ENCODE results near the gene EMP3. TPM values are rescaled to one million over a fixed set of nuclear protein-coding genes. Genes with fewer than 3 reads are reported as not detected.
A peak's percentile ranks its signal among the peaks of the same experiment; 100 is the strongest.

EMP3 gene
- total and polyA plus RNA-seq, 9 of the 15 experiments (the other 6 are each of a cell fraction or from before 2014, with no cell fraction given), result 123 to 386 (median 296) TPM

DNA sequence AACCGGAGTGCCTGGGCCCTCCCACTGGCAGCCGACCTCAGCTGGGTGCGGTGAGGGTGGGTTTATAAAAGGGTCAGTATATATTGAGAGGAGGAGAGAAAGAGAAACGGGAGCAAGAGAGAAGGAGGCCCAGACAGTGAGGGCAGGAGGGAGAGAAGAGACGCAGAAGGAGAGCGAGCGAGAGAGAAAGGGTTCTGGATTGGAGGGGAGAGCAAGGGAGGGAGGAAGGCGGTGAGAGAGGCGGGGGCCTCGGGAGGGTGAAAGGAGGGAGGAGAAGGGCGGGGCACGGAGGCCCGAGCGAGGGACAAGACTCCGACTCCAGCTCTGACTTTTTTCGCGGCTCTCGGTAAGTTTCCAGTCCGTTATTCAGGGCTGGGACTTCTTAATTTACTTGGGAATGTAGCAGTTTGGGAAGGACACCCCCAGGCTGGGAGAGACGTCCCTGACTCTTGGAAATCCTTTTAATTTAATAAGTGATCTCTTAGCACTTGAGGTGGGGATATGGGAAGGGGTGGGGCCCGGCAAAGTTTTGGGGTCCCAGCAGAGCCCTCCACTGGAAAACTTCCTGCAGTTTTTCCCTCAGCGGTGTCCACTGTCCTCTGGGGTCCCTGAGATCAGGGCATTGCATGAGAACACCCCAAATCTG, at the start of gene EMP3 (continued):
- TF ChIP-seq MTF1 (CRISPR knock-in tag; IDR thresholded peaks at IDR 0.05; ENCODE audit: borderline replicate concordance) (no peak), HDAC6 (IDR thresholded peaks at IDR 0.05; ENCODE audit: low read depth, low read length) (no peak), ETV1 (tag; conservative IDR thresholded peaks at IDR 0.05; ENCODE audit: low read depth) (no peak), ZNF140 (CRISPR knock-in tag; IDR thresholded peaks at IDR 0.05) (no peak), ZNF518B (CRISPR knock-in tag; IDR thresholded peaks at IDR 0.05) (no peak), ZNF41 (CRISPR knock-in tag; conservative IDR thresholded peaks at IDR 0.05) (no peak), ZNF318 (IDR thresholded peaks at IDR 0.05; ENCODE audit: borderline replicate concordance in 1 of 2, low read depth in 1 of 2) (peak in 1 of 2 experiments; percentile 69; a peak in 2 of 4 replicates), TAF9B (IDR thresholded peaks at IDR 0.05; ENCODE audit: partially characterized antibody) (peak; percentile 78), HDAC2 (IDR thresholded peaks at IDR 0.05) (peak; percentile 77), ZNF444 (CRISPR knock-in tag; IDR thresholded peaks at IDR 0.05) (no peak), PURB (CRISPR knock-in tag; IDR thresholded peaks at IDR 0.05; ENCODE audit: low read depth) (no peak), PHF21A (IDR thresholded peaks at IDR 0.05; ENCODE audit: borderline replicate concordance, low read depth) (peak; percentile 18; the same call in 1 of the 2 replicates), RFX1 (IDR thresholded peaks at IDR 0.05) (no peak)
- TF ChIP-seq, protein P1, sequence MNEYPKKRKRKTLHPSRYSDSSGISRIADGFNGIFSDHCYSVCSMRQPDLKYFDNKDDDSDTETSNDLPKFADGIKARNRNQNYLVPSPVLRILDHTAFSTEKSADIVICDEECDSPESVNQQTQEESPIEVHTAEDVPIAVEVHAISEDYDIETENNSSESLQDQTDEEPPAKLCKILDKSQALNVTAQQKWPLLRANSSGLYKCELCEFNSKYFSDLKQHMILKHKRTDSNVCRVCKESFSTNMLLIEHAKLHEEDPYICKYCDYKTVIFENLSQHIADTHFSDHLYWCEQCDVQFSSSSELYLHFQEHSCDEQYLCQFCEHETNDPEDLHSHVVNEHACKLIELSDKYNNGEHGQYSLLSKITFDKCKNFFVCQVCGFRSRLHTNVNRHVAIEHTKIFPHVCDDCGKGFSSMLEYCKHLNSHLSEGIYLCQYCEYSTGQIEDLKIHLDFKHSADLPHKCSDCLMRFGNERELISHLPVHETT (CRISPR knock-in tag; conservative IDR thresholded peaks at IDR 0.05 in 1 of 2, IDR thresholded peaks at IDR 0.05 in 1 of 2), result no peak; a peak in 1 of 4 replicates

Data from K562 (cell line).